Esophagus muscularis mucosa (tissue), 4 donors: ENCODE measurements around the gene COBL. TPM values are rescaled to one million over a fixed set of nuclear protein-coding genes. Genes with fewer than 3 reads are reported as not detected.
A peak's percentile ranks its signal among the peaks of the same experiment; 100 is the strongest.

ENCODE experiments used
- DNase-seq: peaks from one replicate; pipeline ENCODE4 v3.0.0-alpha.2; 2017; ENCODE audit errors: extremely low spot score
- H3K27ac ChIP-seq, 4 donors: fragments of 200-600 bp; sonication (generic); replicated peaks in 1 of 4; 1 replicate in 3 of 4; 2 replicates in 1 of 4; pipeline ENCODE4 v1.5.1; 2016 to 2019; ENCODE audit warnings: mild to moderate bottlenecking in 1 of 4
- H3K27me3 ChIP-seq, 4 donors: fragments of 200-600 bp; sonication (generic); one replicate each; pipeline versions ENCODE4 v1.5.1 to v1.6.0; 2016 to 2019
- H3K36me3 ChIP-seq, 4 donors: fragments of 200-600 bp; sonication (generic); one replicate each; pipeline ENCODE4 v1.5.1; 2016 to 2019
- H3K4me1 ChIP-seq, 4 donors: fragments of 200-600 bp; sonication (generic); one replicate each; pipeline ENCODE4 v1.5.1; 2016 to 2019
- H3K4me3 ChIP-seq, 4 donors: fragments of 200-600 bp; sonication (generic); 1 replicate in 2 of 4; 2 replicates in 2 of 4; pipeline ENCODE4 v1.5.1; 2016 to 2019; ENCODE audit warnings: mild to moderate bottlenecking in 4 of 4, moderate library complexity in 1 of 4
- H3K9me3 ChIP-seq, 4 donors: fragments of 200-600 bp; sonication (generic); 1 replicate in 3 of 4; 2 replicates in 1 of 4; pipeline ENCODE4 v1.5.1; 2016 to 2019
- EP300 ChIP-seq: sonication (generic); formaldehyde crosslinking; IDR thresholded peaks from one replicate; pipeline ENCODE4 v1.6.1; 2017; ENCODE audit warnings: antibody characterized with exemption
- POLR2A ChIP-seq: fragments of 450-650 bp; IDR thresholded peaks from one replicate; pipeline ENCODE4 v1.6.1; 2017; ENCODE audit warnings: antibody characterized with exemption, moderate library complexity, mild to moderate bottlenecking, low read depth
- POLR2AphosphoS5 ChIP-seq, 2 donors: sonication (generic); formaldehyde crosslinking; IDR thresholded peaks; one replicate each; pipeline ENCODE4 v1.6.1; 2017; ENCODE audit warnings: antibody characterized with exemption in 2 of 2
- WGBS: methylation state at CpG from one replicate; pipeline ENCODE4 v1.1.5; 2018; 5-methylcytosine and 5-hydroxymethylcytosine counted together
- intact Hi-C: fragments of 100-400 bp; cut with DNase I; formaldehyde crosslinking; loops from one replicate; pipeline ENCODE4 v1.15.1; 2023
- total RNA-seq, 4 donors: library from RNA; depleted of rRNA; stranded (reverse); fragments of >200 nt; gene quantifications; one replicate each; pipeline versions ENCODE4 v1.1.0 to v1.2.1, GENCODE V29; 2016
- TF ChIP-seq, protein P1 (sequence below), 3 experiments: fragments of 200-600 bp in 2 of 3; fragments of 450-650 bp in 1 of 3; sonication (generic) in 2 of 3; IDR thresholded peaks; one replicate each; pipeline ENCODE4 v1.5.1; 2017 to 2019; ENCODE audit warnings: antibody characterized with exemption in 3 of 3, mild to moderate bottlenecking in 2 of 3, moderate library complexity in 1 of 3

The COBL gene
- total RNA-seq, 4 donors from 2014 or later, result 29.8 to 51.4 (median 45.9) TPM

DNA sequence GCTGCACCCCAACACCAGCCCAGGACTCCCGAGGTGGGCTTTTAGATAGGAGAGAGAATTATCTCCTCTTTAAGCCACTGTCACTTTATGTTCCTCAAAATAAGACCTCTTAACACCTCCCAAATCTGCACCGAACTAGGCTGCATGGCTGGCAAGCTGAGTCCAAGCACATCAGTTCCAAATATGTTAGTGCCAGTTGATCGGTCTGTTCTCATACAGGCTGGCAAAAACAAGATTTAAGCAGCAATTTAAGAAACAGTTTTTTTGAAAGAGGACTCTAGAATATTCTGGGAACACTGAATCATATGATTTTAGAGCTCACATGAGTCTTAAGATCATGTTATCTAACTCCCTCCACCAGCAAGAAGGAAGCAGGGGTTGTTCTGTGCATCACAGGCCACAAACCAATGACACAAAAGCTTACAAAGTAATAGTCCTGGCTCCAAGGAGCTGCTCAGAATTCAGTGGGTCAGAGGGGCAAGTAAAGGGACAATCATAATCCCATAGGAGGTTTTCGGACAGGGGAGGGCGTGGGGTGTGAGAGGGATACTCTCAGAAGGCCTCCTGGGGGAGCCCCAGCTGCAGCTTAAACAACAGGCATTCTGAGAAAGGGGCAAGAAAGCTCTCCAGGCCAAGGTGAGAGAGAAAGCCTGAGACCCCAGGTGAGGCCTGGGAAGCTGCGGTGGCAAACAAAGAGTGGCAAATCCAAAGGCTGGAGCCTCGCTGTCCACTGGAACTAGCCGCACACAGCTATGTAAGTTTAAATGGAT, 7.1 kb downstream of the COBL start:
- Histone ChIP-seq H3K4me3 (no peak overlapping the region), H3K36me3 (no peaks in the 10 kb centered on the region), H3K27ac (peak overlapping the region; percentile 27 to 53 (median 50)), H3K9me3 (no peaks in the 10 kb centered on the region), H3K4me1 (peaks cover 21 to 79% (median 73%) of the 10 kb centered on the region in 4 donors), H3K27me3 (no peaks in the 10 kb centered on the region)
- no peak for DNase-seq
- TF ChIP-seq EP300 (no peak), POLR2A (no peak), POLR2AphosphoS5 (IDR thresholded peaks at IDR 0.05) (no peak)
- TF ChIP-seq, protein P1, sequence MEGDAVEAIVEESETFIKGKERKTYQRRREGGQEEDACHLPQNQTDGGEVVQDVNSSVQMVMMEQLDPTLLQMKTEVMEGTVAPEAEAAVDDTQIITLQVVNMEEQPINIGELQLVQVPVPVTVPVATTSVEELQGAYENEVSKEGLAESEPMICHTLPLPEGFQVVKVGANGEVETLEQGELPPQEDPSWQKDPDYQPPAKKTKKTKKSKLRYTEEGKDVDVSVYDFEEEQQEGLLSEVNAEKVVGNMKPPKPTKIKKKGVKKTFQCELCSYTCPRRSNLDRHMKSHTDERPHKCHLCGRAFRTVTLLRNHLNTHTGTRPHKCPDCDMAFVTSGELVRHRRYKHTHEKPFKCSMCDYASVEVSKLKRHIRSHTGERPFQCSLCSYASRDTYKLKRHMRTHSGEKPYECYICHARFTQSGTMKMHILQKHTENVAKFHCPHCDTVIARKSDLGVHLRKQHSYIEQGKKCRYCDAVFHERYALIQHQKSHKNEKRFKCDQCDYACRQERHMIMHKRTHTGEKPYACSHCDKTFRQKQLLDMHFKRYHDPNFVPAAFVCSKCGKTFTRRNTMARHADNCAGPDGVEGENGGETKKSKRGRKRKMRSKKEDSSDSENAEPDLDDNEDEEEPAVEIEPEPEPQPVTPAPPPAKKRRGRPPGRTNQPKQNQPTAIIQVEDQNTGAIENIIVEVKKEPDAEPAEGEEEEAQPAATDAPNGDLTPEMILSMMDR (IDR thresholded peaks at IDR 0.05), result no peak
- intact Hi-C loops, result loop anchor here (10.0 kb wide), 1 partner anchor 645 kb away; no protein-coding TSS in a partner anchor
- 82% methylated on average over 8 of the region's 8 CpGs for whole genome bisulfite sequencing

DNA sequence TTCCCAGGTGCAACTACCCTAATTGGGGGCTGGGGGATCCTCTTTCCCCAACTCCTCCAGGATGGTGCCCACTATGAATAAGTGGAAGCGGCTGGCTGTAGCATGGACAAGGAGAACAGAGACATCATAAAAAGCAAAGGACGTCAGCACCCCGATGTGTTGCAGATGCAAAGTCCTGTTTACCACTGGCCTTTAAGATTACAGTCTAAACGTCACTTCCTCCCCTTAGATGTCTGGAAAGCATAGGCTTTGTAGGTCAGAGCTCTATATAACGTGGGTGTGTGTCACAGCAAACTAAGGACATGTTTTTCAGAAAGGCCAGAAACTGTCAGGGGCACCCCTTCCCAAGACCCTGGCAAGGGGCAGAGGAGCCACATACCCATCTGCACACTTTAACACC, 7.9 kb downstream of the COBL start:
- intact Hi-C loops, result no loop called here
- Histone ChIP-seq H3K9me3 (no peaks in the 10 kb centered on the region), H3K27me3 (no peaks in the 10 kb centered on the region), H3K27ac (peak overlapping the region; percentile 27 to 53 (median 50)), H3K4me3 (no peak overlapping the region), H3K36me3 (no peaks in the 10 kb centered on the region), H3K4me1 (peaks cover 21 to 70% (median 64%) of the 10 kb centered on the region in 4 donors)
- 70% methylated on average over 5 of the region's 5 CpGs for WGBS
- DNase-seq, result no peak
- TF ChIP-seq, protein P1 (IDR thresholded peaks at IDR 0.05), result no peak
- no peak for TF ChIP-seq POLR2A
- no peak for TF ChIP-seq POLR2AphosphoS5 (IDR thresholded peaks at IDR 0.05)
- TF ChIP-seq EP300, result no peak

DNA sequence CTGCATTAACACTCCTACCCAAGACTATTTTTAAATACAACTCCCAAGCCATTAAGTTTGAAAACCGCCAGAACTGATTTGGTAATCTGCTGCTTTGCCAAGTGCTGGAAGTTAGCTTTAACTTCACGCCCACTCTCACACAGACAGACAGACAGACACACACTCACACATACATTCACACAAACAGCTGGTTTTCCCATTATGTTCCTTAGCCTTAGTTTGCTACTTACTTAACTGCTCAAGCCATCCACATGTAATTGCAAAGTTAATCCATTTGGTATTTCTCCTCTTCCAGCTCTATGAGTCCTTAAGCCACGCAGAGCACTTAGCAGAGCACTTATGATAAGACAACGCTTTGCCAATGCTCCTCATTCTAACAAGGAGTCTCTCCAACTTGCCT, 8.3 kb downstream of the COBL start:
- Histone ChIP-seq H3K4me1 (peaks cover 21 to 68% (median 62%) of the 10 kb centered on the region in 4 donors), H3K27me3 (no peaks in the 10 kb centered on the region), H3K9me3 (no peaks in the 10 kb centered on the region), H3K4me3 (no peak overlapping the region), H3K36me3 (no peaks in the 10 kb centered on the region), H3K27ac (peak overlapping the region in 3 of 4 donors; percentile 25 to 53 (median 37))
- TF ChIP-seq POLR2AphosphoS5 (IDR thresholded peaks at IDR 0.05) (no peak), EP300 (no peak), POLR2A (no peak)
- TF ChIP-seq, protein P1 (IDR thresholded peaks at IDR 0.05), result no peak
- 61% methylated on average over 4 of the region's 4 CpGs for WGBS
- DNase-seq, result no peak
- intact Hi-C loops, result no loop called here

DNA sequence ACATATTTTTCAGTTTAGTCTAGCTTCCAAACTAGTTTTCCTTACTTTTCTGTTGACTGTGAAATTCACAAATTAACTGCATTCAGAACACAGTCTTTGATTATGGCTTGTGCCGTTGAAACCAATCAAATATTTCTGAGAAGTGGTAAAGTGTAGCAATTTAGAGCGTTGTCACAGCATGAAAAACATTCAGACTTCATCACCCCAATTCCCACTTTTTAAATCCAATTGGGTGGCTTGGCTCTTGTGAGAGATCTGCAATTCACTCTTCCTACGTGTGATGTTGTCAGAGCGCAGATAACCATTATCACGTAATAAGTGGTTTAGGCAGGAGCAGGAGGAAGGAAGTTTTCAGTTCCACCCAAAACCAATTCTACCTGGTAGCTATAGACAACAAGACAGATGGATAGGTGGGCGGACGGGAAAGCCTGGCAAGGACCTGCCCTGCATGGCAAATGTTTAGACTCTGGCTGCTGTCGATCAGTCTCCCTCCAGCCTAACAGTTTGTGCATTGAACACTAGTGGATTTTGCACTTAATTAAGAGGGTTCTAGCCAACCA, 8.9 kb downstream of the COBL start:
- Histone ChIP-seq H3K27ac (peak overlapping the region in 2 of 4 donors; percentile 37 to 53), H3K27me3 (no peaks in the 10 kb centered on the region), H3K4me3 (no peak overlapping the region), H3K36me3 (no peaks in the 10 kb centered on the region), H3K9me3 (no peaks in the 10 kb centered on the region), H3K4me1 (peaks cover 21 to 69% (median 62%) of the 10 kb centered on the region in 4 donors)
- TF ChIP-seq POLR2AphosphoS5 (IDR thresholded peaks at IDR 0.05), result no peak
- no peak for TF ChIP-seq POLR2A
- TF ChIP-seq, protein P1 (IDR thresholded peaks at IDR 0.05), result no peak
- no peak for TF ChIP-seq EP300
- DNase-seq, result no peak
- WGBS, result 71% methylated on average over 8 of the region's 8 CpGs
- intact Hi-C loops, result no loop called here
